Ovary (tissue), 9 donors: ENCODE results near the gene B4GALT5. TPM values are rescaled to one million over a fixed set of nuclear protein-coding genes. Genes with fewer than 3 reads are reported as not detected.
"Not testable (repeated sequence)": the region's sequence is repeated elsewhere in the genome, so short reads cannot be mapped to it uniquely, and the experiment has no call there.

Experiments
- DNase-seq, 5 donors: peaks; one replicate each; pipeline ENCODE4 v3.0.0-alpha.2; 2019 to 2020
- H3K27ac ChIP-seq, 2 donors: fragments of 200-600 bp; one replicate each; pipeline versions ENCODE4 v1.5.1 to v1.8.0; 2019 to 2022
- H3K27me3 ChIP-seq: fragments of 200-600 bp; one replicate; pipeline ENCODE4 v1.8.0; 2022
- H3K36me3 ChIP-seq: fragments of 200-600 bp; sonication (generic); one replicate; pipeline ENCODE4 v1.5.1; 2019
- H3K4me1 ChIP-seq: one replicate; pipeline ENCODE4 v1.8.1; 2013; ENCODE audit warnings: mild to moderate bottlenecking, moderate library complexity; ENCODE audit not compliant: insufficient read depth
- H3K4me3 ChIP-seq: fragments of 200-600 bp; sonication (generic); one replicate; pipeline ENCODE4 v1.5.1; 2017
- H3K9me3 ChIP-seq, 2 donors: fragments of 200-600 bp in 1 of 2; sonication (generic) in 1 of 2; one replicate each; pipeline versions ENCODE4 v1.5.1 to v1.8.1; 2013 to 2019; ENCODE audit warnings: mild to moderate bottlenecking in 1 of 2, moderate library complexity in 1 of 2
- CTCF ChIP-seq, 3 donors: fragments of 450-650 bp in 2 of 3; fragments of 200-600 bp in 1 of 3; IDR thresholded peaks; one replicate each; pipeline versions ENCODE4 v1.5.1 to v1.8.0; 2016 to 2022; ENCODE audit warnings: antibody characterized with exemption in 3 of 3, mild to moderate bottlenecking in 1 of 3
- EP300 ChIP-seq: sonication (generic); formaldehyde crosslinking; IDR thresholded peaks from one replicate; pipeline ENCODE4 v1.6.1; 2017; ENCODE audit warnings: antibody characterized with exemption
- POLR2A ChIP-seq: fragments of 450-650 bp; IDR thresholded peaks from one replicate; pipeline ENCODE4 v1.6.1; 2017; ENCODE audit warnings: antibody characterized with exemption, mild to moderate bottlenecking, moderate library complexity
- WGBS, 3 donors: extraction: QIAGEN DNeasy Blood & Tissue Kit in 1 of 3; methylation state at CpG; one replicate each; pipeline versions ENCODE4 v1.1.5 to v1.1.7; 2013 to 2017; 5-methylcytosine and 5-hydroxymethylcytosine counted together
- intact Hi-C, 4 donors: fragments of 100-400 bp; cut with DNase I; formaldehyde crosslinking; loops; one replicate each; pipeline versions ENCODE4 v1.11.0 to v1.15.1; 2022 to 2023
- polyA plus RNA-seq, 2 donors: library from polyadenylated mRNA; stranded (reverse); fragments of 200-250 nt in 1 of 2; fragments of 350-450 nt in 1 of 2; fragmentation: Illumina TruSeq in 1 of 2; extraction: RNeasy Lipid Tissue Mini Kit (QIAGEN cat#74804) in 1 of 2; gene quantifications; one replicate each; pipeline ENCODE4 v1.2.3, GENCODE V29; 2013 to 2014
- total RNA-seq, 7 donors: library from RNA; depleted of rRNA in 2 of 7; stranded (reverse); fragments of >200 nt in 2 of 7; fragmentation: NEBNext Ultra II Directional in 3 of 7; extraction: Animal tissue kit (Norgen Biotek cat#: 25700) in 3 of 7; gene quantifications; one replicate each; pipeline versions ENCODE4 v1.1.0 to v1.2.4, GENCODE V29; 2016 to 2023
- donor health status: DM: no; HTN: no; CAD: no; lungs with moderate emphysema.
- donor health status: DM: no; HTN: no; CAD: no.
- donor health status: Bipolar disorder and iron deficiency.
- donor health status: DM: yes; HTN: yes; CAD: no.
- donor health status: DM: no; HTN: no; CAD: no.
- donor health status: DM: yes; HTN: yes; CAD: no.

Gene B4GALT5
- total and polyA plus RNA-seq, 9 donors: 19.0 to 53.6 (median 37.7) TPM

DNA sequence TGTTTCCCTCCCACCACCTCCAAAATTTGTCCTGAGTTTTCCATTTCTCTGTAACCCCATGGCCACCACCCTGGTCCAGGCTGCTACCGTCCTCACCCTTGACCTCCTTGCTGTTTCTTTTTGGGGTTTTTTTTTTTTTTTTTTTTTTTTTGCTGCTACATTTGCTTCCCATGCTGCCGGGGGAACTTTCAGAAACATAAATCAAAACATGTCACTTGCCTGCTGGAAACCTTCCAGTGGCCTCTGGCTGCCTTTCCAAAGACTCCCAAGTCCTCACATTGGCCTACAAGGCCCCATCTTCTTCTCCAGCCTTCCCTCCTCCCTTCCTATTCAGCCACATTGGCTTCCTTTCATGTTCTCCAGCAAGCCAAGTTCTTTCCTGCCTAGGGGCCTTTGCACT, 95.4 kb downstream of the B4GALT5 start:
- no peak for TF ChIP-seq CTCF (IDR thresholded peaks at IDR 0.05)
- no peak for TF ChIP-seq EP300
- no peak for TF ChIP-seq POLR2A

GRCh38 chr20:49617394-49617793, 96.3 kb downstream of the B4GALT5 start:
- not testable (repeated sequence) for H3K4me1 ChIP-seq, H3K4me3 ChIP-seq, H3K27me3 ChIP-seq, H3K9me3 ChIP-seq, H3K36me3 ChIP-seq, H3K27ac ChIP-seq
- WGBS, 3 donors: 54 to 84% (median 82%) methylated on average over 2 to 3 of the region's 3 CpGs
- intact Hi-C loops: loop anchor here in 2 of 4 donors (10.0 kb wide), 2 partner anchors 267 to 317 kb away; partner anchors contain the start of gene RNF114 (in 1 of the 2)
- DNase-seq: peak in 1 of 5 donors; percentile 62

More for the DNA sequence above, 95.4 kb downstream of the B4GALT5 start:
- peak in 1 of 5 donors; percentile 16 for DNase-seq
- Histone ChIP-seq H3K4me3 (no peak overlapping the region), H3K36me3 (no peaks in the 10 kb centered on the region), H3K27ac (no peak overlapping the region), H3K9me3 (no peaks in the 10 kb centered on the region), H3K27me3 (no peaks in the 10 kb centered on the region), H3K4me1 (no peaks in the 10 kb centered on the region)
- intact Hi-C loops: loop anchor here in 2 of 4 donors (10.0 kb wide), 2 partner anchors 267 to 317 kb away; partner anchors contain the start of gene RNF114 (in 1 of the 2)
- WGBS, 3 donors: 33 to 39% (median 38%) methylated on average over 2 of the region's 2 CpGs

GRCh38 chr20:49616154-49617007, 97.3 kb downstream of the B4GALT5 start:
- Histone ChIP-seq H3K27me3 (no peaks in the 10 kb centered on the region), H3K36me3 (no peaks in the 10 kb centered on the region), H3K4me3 (no peak overlapping the region), H3K4me1 (no peaks in the 10 kb centered on the region), H3K27ac (no peak overlapping the region), H3K9me3 (no peaks in the 10 kb centered on the region)
- DNase-seq: peak in 2 of 5 donors; percentile 5 to 19
- intact Hi-C loops: loop anchor here in 2 of 4 donors (10.0 kb wide), 2 partner anchors 268 to 318 kb away; partner anchors contain the start of gene RNF114 (in 1 of the 2)
- TF ChIP-seq POLR2A (no peak), EP300 (no peak), CTCF (IDR thresholded peaks at IDR 0.05) (no peak)
- WGBS, 3 donors: 84 to 94% (median 89%) methylated on average over 11 of the region's 11 CpGs

DNA sequence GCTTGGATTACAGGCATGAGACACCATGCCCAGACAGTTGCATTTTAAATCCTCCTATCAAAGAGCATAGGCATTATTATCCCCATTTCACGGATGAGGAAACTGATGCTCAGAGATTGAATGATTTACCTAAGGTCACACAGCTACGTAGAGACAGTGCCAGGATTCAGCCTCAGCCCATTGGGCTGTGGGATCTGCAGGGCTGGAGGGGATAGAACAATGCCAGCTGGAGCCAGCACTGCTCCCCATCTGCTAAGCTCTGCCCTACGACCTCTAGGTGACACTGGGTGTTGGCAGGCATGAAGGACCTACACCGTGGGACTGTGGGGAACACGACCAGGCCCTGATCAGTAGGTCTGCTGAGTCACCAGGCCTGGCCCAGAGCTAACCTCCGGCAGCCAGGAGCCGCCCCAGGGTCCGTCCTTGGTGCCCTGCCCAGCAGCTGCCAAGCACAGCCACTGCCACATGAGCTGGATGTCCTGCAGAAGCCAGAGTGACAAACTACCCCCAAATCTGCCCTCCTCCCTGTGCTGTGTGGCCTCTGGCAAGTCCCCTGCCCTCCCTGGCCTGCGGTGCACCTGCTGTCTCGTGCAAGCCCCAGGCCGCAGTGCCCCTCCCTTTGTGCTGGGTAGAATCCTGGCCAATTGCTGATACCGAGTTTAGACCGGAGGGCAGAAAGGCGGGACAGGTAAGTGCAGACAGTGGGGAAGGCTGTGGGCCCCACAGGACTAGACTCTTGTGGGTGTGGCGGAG, 98.1 kb downstream of the B4GALT5 start:
- DNase-seq: peak in 1 of 5 donors; percentile 34
- Histone ChIP-seq H3K4me1 (peaks cover 5% of the 10 kb centered on the region), H3K27ac (no peak overlapping the region), H3K4me3 (no peak overlapping the region), H3K9me3 (no peaks in the 10 kb centered on the region), H3K27me3 (no peaks in the 10 kb centered on the region), H3K36me3 (no peaks in the 10 kb centered on the region)
- TF ChIP-seq POLR2A (no peak), EP300 (no peak), CTCF (IDR thresholded peaks at IDR 0.05) (no peak)
- intact Hi-C loops: loop anchor here in 2 of 4 donors (10.0 kb wide), 2 partner anchors 269 to 319 kb away; partner anchors contain the start of gene RNF114 (in 1 of the 2)
- 84 to 86% (median 84%) methylated on average over 15 of the region's 15 CpGs for WGBS, 3 donors

- not testable (repeated sequence) for DNase-seq, H3K9me3 ChIP-seq, H3K36me3 ChIP-seq, H3K4me1 ChIP-seq, H3K27me3 ChIP-seq, H3K4me3 ChIP-seq, H3K27ac ChIP-seq
- WGBS, 3 donors: 85 to 90% (median 86%) methylated on average over 8 of the region's 8 CpGs
- intact Hi-C loops: loop anchor here in 2 of 4 donors (10.0 kb wide), 2 partner anchors 270 to 320 kb away; partner anchors contain the start of gene RNF114 (in 1 of the 2)
Observed at GRCh38 chr20:49615051-49615400, 98.7 kb downstream of the B4GALT5 start.
